Stimulated activated CD8-positive, alpha-beta memory T cell treated with anti-CD3 and anti-CD28 coated beads, Interleukin-12 subunit alpha, Interleukin-12 subunit beta, amount 100 ng/mL, for 24 hours (primary cell): ENCODE results near the gene CRYZL1.

Source experiments
- DNase-seq: peaks from one replicate; pipeline ENCODE4 v3.0.0-alpha.2; 2020; ENCODE audit errors: extremely low read depth

CRYZL1 gene

DNA sequence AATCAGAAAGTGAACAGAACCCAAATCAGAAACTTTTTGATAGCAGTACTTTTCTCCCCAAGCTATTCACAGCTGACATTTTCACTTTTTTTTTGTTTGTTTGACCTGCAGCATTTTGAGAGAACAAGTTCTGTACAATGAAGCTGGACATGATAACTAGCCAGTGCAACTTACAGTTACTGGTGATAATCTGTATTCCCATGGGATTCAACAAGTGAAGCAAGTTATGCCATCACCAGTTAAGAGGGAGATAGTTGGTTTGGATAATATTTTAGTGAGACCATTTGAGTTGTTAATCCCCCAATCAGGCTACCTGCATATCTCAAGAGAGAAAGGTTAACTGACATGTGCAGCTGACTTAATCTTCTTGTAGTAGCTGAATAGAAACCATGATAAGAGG lies 80.6 kb downstream of the CRYZL1 start:
- no peak for DNase-seq

DNA sequence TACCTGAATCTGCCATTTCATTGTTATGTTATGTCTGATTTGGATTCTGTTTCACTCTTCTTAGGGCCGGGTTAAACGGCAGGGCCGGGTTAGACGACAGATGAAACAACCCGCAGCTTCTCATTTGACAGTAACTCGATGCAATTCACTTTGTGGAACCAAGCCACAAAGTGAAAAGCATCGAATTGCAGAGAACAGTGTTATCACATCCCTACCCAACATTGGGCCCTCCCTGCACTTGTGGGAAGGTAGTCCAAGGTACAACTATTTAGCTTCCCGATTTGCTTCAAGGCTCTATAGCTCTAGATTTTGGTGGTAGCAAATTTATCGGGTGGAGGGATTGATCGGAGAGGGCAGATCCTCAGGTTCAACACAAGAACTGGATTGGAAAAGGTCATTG lies 81.7 kb downstream of the CRYZL1 start:
- no peak for DNase-seq

DNA sequence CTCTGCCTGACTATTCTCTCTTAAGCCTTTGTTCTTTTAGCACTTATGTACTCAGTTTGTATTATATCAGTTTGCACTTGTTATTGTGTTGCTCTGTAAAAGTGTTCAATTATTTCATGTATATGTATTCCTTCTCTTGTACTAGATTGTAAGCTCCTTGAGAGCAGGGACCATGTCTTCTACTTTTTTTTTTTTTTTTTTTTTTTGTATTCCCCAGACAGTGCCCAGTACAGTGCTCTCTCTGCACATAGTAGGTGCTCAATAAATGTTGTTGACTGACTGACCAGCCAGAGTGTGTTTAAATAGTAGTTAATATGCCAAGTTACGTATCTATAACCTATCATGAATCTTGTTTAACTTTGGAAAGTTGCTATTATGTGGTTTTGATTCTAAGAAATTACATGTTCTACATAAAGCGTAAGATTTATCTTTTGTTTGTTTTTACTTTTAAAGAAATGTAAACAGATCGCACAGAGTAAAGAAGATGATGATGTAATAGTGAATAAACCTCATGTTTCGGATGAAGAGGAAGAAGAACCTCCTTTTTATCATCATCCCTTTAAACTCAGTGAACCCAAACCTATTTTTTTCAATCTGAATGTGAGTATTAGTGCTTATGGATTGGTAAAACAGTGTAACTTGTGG lies 82.6 kb downstream of the CRYZL1 start:
- DNase-seq = no peak

DNA sequence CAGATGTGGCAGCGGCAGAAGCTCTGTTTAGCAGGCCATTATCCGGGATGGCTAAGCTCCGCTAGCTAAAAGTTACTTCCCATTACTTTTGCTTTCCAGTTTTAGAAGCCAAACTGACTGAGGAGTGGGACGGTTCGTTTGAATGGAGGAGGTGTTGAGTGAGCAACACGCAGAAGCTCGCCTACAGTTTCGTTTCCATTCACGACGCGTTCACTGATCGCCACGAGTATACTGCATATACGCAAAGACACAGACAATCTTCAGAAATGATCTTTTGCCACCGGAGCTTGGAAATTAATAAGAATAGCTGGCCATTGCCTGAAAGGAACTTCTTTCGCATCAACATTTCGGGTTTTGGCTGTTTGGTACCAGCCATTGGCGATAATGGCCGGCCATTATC lies 84.1 kb downstream of the CRYZL1 start:
- DNase-seq = no peak

DNA sequence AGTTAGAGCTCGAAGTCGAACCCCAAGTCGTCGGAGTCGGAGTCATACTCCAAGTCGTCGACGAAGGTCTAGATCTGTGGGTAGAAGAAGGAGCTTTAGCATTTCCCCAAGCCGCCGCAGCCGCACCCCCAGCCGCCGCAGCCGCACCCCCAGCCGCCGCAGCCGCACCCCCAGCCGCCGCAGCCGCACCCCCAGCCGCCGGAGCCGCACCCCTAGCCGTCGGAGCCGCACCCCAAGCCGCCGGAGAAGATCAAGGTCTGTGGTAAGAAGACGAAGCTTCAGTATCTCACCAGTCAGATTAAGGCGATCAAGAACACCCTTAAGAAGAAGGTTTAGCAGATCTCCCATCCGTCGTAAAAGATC lies 86.6 kb downstream of the CRYZL1 start:
- no peak for DNase-seq

DNA sequence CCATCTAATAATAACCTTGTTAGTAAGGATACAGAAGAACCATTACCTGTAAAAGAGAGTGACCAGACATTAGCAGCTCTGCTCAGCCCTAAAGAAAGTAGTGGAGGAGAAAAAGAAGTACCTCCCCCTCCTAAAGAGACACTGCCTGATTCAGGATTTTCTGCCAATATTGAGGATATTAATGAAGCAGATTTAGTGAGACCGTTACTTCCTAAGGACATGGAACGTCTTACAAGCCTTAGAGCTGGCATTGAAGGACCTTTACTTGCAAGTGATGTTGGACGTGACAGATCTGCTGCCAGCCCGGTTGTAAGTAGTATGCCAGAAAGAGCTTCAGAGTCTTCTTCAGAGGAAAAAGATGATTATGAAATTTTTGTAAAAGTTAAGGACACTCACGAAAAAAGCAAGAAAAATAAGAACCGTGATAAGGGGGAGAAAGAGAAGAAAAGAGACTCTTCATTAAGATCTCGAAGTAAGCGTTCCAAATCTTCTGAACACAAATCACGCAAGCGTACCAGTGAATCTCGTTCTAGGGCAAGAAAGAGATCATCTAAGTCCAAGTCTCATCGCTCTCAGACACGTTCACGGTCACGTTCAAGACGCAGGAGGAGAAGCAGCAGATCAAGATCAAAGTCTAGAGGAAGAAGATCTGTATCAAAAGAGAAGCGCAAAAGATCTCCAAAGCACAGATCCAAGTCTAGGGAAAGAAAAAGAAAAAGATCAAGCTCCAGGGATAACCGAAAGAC lies 87.1 kb downstream of the CRYZL1 start:
- no peak for DNase-seq

DNA sequence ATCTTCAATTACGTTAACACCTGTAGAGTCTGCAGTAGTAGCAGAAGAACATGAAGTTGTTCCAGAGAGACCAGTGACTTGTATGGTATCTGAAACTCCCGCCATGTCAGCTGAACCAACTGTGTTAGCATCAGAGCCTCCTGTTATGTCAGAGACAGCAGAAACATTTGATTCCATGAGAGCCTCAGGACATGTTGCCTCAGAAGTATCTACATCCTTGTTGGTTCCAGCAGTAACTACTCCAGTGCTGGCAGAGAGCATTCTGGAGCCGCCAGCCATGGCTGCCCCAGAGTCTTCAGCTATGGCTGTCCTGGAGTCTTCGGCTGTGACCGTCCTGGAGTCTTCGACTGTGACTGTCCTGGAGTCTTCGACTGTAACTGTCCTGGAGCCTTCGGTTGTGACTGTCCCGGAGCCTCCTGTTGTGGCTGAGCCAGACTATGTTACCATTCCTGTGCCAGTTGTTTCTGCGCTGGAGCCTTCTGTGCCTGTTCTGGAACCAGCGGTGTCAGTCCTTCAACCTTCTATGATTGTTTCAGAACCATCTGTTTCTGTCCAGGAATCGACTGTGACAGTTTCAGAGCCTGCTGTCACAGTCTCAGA lies 88.4 kb downstream of the CRYZL1 start:
- no peak for DNase-seq

DNA sequence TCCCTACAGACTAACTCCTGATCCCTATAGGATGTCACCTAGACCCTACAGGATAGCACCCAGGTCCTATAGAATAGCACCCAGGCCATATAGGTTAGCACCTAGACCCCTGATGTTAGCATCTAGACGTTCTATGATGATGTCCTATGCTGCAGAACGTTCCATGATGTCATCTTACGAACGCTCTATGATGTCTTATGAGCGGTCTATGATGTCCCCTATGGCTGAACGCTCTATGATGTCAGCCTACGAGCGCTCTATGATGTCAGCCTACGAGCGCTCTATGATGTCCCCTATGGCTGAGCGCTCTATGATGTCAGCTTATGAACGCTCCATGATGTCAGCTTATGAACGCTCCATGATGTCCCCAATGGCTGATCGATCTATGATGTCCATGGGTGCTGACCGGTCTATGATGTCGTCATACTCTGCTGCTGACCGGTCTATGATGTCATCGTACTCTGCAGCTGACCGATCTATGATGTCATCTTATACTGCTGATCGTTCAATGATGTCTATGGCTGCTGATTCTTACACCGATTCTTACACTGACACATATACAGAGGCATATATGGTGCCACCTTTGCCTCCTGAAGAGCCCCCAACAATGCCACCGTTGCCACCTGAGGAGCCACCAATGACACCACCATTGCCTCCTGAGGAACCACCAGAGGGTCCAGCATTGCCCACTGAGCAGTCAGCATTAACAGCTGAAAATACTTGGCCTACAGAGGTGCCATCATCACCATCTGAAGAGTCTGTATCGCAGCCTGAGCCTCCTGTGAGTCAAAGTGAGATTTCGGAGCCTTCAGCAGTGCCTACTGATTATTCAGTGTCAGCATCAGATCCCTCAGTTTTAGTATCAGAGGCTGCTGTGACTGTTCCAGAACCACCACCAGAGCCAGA lies 89.2 kb downstream of the CRYZL1 start:
- DNase-seq = no peak

DNA sequence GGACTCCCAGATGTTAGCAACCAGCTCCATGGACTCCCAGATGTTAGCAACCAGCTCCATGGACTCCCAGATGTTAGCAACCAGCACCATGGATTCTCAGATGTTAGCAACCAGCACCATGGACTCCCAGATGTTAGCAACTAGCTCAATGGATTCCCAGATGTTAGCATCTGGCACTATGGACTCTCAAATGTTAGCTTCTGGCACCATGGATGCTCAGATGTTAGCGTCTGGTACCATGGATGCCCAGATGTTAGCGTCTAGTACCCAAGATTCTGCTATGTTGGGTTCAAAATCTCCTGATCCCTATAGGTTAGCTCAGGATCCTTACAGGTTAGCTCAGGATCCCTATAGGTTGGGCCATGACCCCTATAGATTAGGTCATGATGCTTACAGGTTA lies 89.9 kb downstream of the CRYZL1 start:
- DNase-seq = no peak

DNA sequence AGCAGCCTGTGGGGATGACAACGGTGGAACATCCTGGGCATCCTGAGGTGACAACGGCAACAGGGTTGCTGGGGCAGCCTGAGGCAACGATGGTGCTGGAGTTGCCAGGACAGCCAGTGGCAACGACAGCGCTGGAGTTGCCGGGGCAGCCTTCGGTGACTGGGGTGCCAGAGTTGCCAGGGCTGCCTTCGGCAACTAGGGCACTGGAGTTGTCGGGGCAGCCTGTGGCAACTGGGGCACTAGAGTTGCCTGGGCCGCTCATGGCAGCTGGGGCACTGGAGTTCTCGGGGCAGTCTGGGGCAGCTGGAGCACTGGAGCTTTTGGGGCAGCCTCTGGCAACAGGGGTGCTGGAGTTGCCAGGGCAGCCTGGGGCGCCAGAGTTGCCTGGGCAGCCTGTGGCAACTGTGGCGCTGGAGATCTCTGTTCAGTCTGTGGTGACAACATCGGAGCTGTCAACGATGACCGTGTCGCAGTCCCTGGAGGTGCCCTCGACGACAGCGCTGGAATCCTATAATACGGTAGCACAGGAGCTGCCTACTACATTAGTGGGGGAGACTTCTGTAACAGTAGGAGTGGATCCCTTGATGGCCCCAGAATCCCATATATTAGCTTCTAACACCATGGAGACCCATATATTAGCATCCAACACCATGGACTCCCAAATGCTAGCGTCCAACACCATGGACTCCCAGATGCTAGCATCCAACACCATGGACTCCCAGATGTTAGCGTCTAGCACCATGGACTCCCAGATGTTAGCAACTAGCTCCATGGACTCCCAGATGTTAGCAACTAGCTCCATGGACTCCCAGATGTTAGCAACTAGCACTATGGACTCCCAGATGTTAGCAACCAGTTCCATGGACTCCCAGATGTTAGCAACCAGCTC lies 90.5 kb downstream of the CRYZL1 start:
- no peak for DNase-seq

DNA sequence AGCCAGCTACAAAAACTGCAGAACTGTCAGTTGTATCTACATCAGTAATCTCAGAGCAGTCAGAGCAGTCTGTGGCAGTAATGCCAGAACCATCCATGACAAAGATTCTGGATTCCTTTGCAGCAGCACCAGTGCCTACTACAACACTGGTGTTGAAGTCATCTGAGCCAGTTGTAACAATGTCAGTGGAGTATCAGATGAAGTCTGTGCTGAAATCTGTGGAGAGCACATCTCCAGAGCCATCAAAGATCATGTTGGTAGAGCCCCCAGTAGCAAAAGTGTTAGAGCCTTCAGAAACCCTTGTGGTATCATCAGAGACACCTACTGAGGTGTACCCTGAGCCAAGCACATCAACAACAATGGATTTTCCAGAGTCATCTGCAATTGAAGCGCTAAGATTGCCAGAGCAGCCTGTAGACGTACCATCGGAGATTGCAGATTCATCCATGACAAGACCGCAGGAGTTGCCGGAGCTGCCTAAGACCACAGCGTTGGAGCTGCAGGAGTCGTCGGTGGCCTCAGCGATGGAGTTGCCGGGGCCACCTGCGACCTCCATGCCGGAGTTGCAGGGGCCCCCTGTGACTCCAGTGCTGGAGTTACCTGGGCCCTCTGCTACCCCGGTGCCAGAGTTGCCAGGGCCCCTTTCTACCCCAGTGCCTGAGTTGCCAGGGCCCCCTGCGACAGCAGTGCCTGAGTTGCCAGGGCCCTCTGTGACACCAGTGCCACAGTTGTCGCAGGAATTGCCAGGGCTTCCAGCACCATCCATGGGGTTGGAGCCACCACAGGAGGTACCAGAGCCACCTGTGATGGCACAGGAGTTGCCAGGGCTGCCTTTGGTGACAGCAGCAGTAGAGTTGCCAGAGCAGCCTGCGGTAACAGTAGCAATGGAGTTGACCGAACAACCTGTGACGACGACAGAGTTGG lies 91.4 kb downstream of the CRYZL1 start:
- DNase-seq = no peak

DNA sequence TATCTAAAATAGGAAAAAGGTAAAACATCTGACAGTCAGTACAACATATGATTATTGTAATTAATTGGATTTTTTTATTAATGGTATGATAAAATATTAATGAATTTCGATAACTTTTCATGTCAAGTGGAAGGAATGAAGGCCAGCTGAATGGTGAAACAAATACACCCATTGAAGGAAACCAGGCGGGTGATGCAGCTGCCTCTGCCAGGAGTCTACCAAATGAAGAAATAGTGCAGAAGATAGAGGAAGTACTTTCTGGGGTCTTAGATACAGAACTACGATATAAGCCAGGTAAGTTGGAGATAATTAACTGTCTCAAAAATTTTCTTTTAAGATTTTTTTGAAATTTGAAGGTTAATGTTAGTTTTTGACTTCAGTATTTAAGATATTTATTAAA lies 95.5 kb downstream of the CRYZL1 start:
- no peak for DNase-seq

DNA sequence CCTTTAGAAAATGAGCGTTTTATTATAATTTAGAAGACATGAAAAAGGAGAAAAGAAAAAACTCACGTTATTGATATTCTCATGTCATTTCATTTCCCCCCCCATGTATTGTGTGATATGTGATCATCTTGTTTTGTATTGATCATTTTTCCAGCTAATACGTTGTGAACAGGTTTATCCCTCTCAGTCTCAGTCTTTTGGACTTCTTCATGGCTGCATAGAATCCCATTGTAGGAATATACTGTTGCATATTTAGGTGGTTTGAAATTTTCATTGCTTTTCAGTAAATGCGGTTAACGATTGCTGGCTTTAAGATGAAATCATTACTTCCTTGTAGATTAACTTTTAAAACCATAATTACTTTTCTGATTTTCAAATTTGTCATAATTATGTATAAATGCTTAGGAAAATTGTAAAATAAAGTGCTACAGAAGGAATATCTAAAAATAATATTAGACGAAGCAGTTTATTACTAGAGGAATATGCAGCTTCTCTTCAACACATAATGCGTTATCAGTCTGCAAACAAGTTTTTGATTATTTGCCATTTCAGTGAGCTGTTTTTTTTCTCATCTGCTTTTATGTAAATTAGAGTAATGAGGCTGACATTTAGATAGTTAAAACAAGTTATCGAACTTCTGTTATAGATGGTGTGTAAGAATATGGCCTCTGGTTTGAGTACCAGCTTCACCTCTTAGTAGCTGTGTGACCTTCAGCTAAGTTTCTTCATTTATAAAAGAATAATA lies 96.9 kb downstream of the CRYZL1 start:
- DNase-seq = no peak

DNA sequence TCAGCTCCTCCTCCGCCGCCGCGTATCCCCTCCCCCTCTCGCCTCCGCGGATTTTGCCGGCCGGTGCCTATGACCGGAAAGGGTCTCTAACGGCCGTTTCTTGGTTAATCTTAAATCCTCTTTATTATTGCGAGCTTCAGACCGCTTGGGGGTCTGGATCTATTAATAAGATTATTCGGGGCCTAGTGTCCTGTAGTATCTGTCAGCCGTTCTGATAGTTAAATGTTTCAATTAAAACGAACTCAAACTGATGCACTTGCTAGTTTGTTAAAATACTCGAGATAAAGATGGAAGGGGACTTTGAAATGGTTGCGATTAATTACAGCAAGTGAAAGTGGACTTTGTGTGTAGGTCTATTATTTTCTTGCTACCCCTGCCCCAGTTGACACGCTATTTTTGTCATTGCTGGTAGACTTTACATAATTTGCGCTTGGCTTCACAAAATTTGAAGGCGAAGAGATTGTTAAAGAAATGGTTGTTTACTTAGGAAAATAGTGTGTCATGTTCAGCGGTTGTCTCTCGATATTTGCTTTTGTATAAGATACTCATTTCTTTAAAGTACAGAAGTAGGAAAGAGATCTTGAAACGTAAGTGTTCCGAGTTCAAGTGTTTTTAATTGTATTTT lies 97.9 kb downstream of the CRYZL1 start:
- peak; percentile 52 for DNase-seq

DNA sequence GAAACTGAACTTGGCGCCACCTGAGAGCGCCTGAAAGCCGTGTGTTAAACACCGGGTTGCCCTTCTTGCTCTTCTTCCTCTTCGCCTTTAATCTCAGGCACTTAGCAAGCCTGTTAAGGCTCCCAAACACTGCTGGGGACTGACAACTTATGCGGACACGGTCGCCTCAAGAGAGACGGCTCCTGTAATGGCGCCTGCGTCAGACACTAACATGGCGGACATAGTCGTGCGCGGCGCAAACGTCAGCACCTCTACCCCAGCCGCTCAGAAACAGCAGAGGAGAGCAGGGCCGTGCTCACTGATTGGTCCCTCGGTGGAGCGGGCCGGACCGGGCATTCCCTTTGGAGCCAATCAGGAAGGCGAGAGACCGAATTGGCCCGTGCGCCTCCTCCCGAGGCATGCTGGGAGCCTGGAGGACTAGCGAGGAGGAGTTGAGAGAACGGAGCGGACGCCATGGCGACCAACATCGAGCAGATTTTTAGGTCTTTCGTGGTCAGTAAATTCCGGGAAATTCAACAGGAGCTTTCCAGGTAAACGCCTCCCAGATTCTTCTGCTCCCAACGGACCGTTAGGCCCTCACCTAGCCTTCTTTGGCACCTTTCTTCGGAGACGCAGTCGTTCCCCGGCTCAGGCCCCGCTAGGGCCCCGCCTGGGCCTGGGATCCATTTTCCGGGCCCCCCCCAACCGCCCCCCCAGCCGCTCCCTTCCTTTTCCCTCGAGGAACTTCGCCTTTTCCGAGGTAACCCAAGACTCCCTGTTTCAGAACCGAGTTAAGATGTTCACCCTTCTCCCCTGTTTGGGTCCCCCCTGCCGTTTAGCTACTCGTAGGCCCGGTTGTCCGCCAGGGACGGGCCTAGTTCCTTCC lies 98.7 kb downstream of the CRYZL1 start, which contains the start of gene SON:
Gene SON, plus strand, starts transcription at position 399 of the 865 bp plus-strand sequence. Its CDS starts 55 bp downstream, at position 454.
- DNase-seq = peak; percentile 97

DNA sequence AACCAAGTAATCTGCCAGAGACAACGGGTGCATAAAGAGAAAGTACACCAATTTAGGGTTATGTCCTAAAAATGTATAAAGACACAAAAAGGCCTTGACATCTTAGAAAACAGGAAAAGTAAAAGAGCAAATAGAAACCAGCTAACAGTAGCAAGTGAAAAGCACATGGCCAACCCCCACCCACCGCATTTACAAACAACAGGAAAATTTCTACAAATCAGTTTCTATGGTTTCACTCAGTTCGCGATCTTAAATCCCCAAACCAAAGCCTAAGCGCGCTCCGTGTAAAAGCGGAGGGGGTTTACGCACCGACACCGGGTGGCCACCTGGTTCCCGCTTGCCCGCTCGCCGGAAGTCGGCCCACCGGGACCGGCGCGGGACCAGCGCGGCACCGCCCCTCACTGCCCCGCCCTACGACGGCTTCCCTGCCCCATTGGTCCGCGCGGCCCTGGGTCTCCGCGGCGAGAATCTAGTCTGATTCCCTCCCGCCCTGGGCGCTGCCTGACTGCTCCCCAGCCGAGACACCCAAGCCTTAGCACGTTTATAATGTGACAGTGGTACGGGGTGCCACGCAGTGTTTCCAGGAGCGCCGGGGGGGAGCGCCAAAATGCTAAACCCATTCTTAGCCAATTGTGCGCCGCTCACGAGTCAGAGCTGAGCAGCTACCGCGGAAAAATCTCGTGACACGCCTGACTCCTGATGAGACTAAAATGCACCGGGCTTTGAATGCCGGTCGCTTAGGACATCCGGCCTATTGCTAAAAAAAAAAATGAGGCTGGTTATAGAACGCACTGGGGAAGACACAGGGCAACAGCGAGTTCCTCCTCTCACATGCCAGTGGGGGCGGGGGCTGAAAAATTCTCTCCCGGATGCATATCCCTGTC lies 99.5 kb downstream of the CRYZL1 start, which contains the start of gene GART:
Gene GART, minus strand, starts transcription at position 362 of the 884 bp plus-strand sequence. CDS start 2,802 bp downstream, outside the sequence.
- DNase-seq = peak; percentile 62
